ENCODE results near the gene UBXN2A.

UBXN2A gene

GRCh38 chr2:23988371-23988770 is 48.1 kb downstream of the UBXN2A start:
- Histone ChIP-seq H3K9me2 (replicated peaks; ENCODE audit: low read depth, low read length) (no peaks in the 10 kb centered on the region), H3K36me3 (ENCODE audit: insufficient read depth, low read length) (peaks cover 21% of the 10 kb centered on the region; the same call in 1 of the 2 replicates), H3K4me3 (ENCODE audit: low read length, poor library complexity, severe bottlenecking) (no peak overlapping the region), H3K27me3 (ENCODE audit: insufficient read depth, low read length, poor library complexity, severe bottlenecking) (no peaks in the 10 kb centered on the region), H3K4me1 (ENCODE audit: insufficient read depth, low read length, poor library complexity, severe bottlenecking) (no peaks in the 10 kb centered on the region), H3K9me3 (ENCODE audit: insufficient read depth, low read depth, low read length) (no peaks in the 10 kb centered on the region), H4K20me1 (ENCODE audit: insufficient read depth, low read length, poor library complexity, severe bottlenecking) (no peaks in the 10 kb centered on the region), H3K79me2 (ENCODE audit: insufficient read depth, low read length) (no peaks in the 10 kb centered on the region), H3K9ac (ENCODE audit: low read depth, low read length, poor library complexity, severe bottlenecking) (no peak overlapping the region), H2AFZ (ENCODE audit: low read length) (no peak overlapping the region), H3F3A (ENCODE audit: low read depth) (no peaks in the 10 kb centered on the region), H3K4me2 (ENCODE audit: low read depth, low read length, poor library complexity, severe bottlenecking) (no peak overlapping the region)
- TF ChIP-seq CTCF (conservative IDR thresholded peaks at IDR 0.05; ENCODE audit: low read length) (peak; percentile 67), EZH2phosphoT487 (IDR thresholded peaks at IDR 0.05; ENCODE audit: borderline replicate concordance) (no peak)

GRCh38 chr2:23992931-23993330 is 52.7 kb downstream of the UBXN2A start:
- H3K9me3 ChIP-seq (ENCODE audit: insufficient read depth, low read depth, low read length) = no peaks in the 10 kb centered on the region
- H3K9ac ChIP-seq (ENCODE audit: low read depth, low read length, poor library complexity, severe bottlenecking) = no peak overlapping the region
- no peaks in the 10 kb centered on the region for H3K4me1 ChIP-seq (ENCODE audit: insufficient read depth, low read length, poor library complexity, severe bottlenecking)
- no peaks in the 10 kb centered on the region for H3K27me3 ChIP-seq (ENCODE audit: insufficient read depth, low read length, poor library complexity, severe bottlenecking)
- no peak overlapping the region for H3K4me3 ChIP-seq (ENCODE audit: low read length, poor library complexity, severe bottlenecking)
- no peaks in the 10 kb centered on the region for H3F3A ChIP-seq (ENCODE audit: low read depth)
- H3K36me3 ChIP-seq (ENCODE audit: insufficient read depth, low read length) = peaks cover 5% of the 10 kb centered on the region; the same call in 1 of the 2 replicates
- TF ChIP-seq CTCF (conservative IDR thresholded peaks at IDR 0.05; ENCODE audit: low read length) (no peak), EZH2phosphoT487 (IDR thresholded peaks at IDR 0.05; ENCODE audit: borderline replicate concordance) (no peak)
- H3K4me2 ChIP-seq (ENCODE audit: low read depth, low read length, poor library complexity, severe bottlenecking) = no peak overlapping the region
- no peaks in the 10 kb centered on the region for H3K9me2 ChIP-seq (replicated peaks; ENCODE audit: low read depth, low read length)
- no peaks in the 10 kb centered on the region for H3K79me2 ChIP-seq (ENCODE audit: insufficient read depth, low read length)
- no peak overlapping the region for H2AFZ ChIP-seq (ENCODE audit: low read length)
- H4K20me1 ChIP-seq (ENCODE audit: insufficient read depth, low read length, poor library complexity, severe bottlenecking) = no peaks in the 10 kb centered on the region

- H3F3A ChIP-seq (ENCODE audit: low read depth) = no peaks in the 10 kb centered on the region
- no peak overlapping the region for H3K4me2 ChIP-seq (ENCODE audit: low read depth, low read length, poor library complexity, severe bottlenecking)
- TF ChIP-seq CTCF (conservative IDR thresholded peaks at IDR 0.05; ENCODE audit: low read length) (no peak), EZH2phosphoT487 (IDR thresholded peaks at IDR 0.05; ENCODE audit: borderline replicate concordance) (no peak)
Measured at GRCh38 chr2:23993736-23994269, 53.5 kb downstream of the UBXN2A start.

More at GRCh38 chr2:23993736-23994269, 53.5 kb downstream of the UBXN2A start:
- Histone ChIP-seq H3K36me3 (ENCODE audit: insufficient read depth, low read length) (peaks cover 7% of the 10 kb centered on the region; the same call in 1 of the 2 replicates), H3K79me2 (ENCODE audit: insufficient read depth, low read length) (no peaks in the 10 kb centered on the region), H2AFZ (ENCODE audit: low read length) (no peak overlapping the region), H3K9ac (ENCODE audit: low read depth, low read length, poor library complexity, severe bottlenecking) (no peak overlapping the region), H3K9me3 (ENCODE audit: insufficient read depth, low read depth, low read length) (no peaks in the 10 kb centered on the region), H4K20me1 (ENCODE audit: insufficient read depth, low read length, poor library complexity, severe bottlenecking) (no peaks in the 10 kb centered on the region), H3K4me3 (ENCODE audit: low read length, poor library complexity, severe bottlenecking) (no peak overlapping the region), H3K27me3 (ENCODE audit: insufficient read depth, low read length, poor library complexity, severe bottlenecking) (no peaks in the 10 kb centered on the region), H3K9me2 (replicated peaks; ENCODE audit: low read depth, low read length) (no peaks in the 10 kb centered on the region), H3K4me1 (ENCODE audit: insufficient read depth, low read length, poor library complexity, severe bottlenecking) (no peaks in the 10 kb centered on the region)
